C4-2B (cell line): ENCODE measurements around the gene FUBP3.

Source experiments
- H3K27ac ChIP-seq: fragments of 450-650 bp; 2 replicates; pipeline ENCODE4 v1.5.1; 2017
- CTCF ChIP-seq: fragments of 450-650 bp; conservative IDR thresholded peaks from 2 replicates; pipeline ENCODE4 v1.5.1; 2017; ENCODE audit warnings: mild to moderate bottlenecking
- ZFX ChIP-seq: fragments of 450-650 bp; IDR thresholded peaks from 2 replicates; pipeline ENCODE4 v1.6.1; 2017

The FUBP3 gene, protein sequence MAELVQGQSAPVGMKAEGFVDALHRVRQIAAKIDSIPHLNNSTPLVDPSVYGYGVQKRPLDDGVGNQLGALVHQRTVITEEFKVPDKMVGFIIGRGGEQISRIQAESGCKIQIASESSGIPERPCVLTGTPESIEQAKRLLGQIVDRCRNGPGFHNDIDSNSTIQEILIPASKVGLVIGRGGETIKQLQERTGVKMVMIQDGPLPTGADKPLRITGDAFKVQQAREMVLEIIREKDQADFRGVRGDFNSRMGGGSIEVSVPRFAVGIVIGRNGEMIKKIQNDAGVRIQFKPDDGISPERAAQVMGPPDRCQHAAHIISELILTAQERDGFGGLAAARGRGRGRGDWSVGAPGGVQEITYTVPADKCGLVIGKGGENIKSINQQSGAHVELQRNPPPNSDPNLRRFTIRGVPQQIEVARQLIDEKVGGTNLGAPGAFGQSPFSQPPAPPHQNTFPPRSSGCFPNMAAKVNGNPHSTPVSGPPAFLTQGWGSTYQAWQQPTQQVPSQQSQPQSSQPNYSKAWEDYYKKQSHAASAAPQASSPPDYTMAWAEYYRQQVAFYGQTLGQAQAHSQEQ

GRCh38 chr9:130578865-130579737 is at the start of gene FUBP3:
Gene FUBP3, plus strand, starts transcription at chr9:130579577. Its CDS starts 104 bp downstream, at chr9:130579681.
- TF ChIP-seq ZFX (no peak; the same call in 1 of the 2 replicates), CTCF (no peak)
- H3K27ac ChIP-seq: peak within 1 kb of the TSS; percentile 85

DNA sequence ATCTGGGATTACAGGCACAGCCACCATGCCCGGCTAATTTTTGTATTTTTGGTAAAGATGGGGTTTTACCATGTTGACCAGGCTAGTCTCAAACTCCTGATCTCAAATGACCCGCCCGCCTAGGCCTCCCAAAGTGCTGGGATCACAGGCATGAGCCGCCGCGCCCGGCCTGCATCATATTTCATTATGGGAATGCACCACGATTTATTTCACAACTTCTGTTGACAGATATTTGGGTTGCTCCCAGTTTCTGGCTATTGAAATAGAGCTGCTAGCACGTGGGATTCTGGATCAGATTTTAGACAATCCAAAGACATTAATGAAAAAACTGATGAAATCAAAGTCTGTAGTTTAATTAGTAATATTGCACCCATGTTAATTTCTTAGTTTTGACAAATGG is 48.4 kb upstream of the FUBP3 start:
- H3K27ac ChIP-seq: no peak overlapping the region
- TF ChIP-seq ZFX (no peak), CTCF (no peak)

- no peak overlapping the region for H3K27ac ChIP-seq
- TF ChIP-seq ZFX (no peak), CTCF (no peak)
These were observed 47.7 kb upstream of the FUBP3 start for GRCh38 chr9:130531670-130532069.

DNA sequence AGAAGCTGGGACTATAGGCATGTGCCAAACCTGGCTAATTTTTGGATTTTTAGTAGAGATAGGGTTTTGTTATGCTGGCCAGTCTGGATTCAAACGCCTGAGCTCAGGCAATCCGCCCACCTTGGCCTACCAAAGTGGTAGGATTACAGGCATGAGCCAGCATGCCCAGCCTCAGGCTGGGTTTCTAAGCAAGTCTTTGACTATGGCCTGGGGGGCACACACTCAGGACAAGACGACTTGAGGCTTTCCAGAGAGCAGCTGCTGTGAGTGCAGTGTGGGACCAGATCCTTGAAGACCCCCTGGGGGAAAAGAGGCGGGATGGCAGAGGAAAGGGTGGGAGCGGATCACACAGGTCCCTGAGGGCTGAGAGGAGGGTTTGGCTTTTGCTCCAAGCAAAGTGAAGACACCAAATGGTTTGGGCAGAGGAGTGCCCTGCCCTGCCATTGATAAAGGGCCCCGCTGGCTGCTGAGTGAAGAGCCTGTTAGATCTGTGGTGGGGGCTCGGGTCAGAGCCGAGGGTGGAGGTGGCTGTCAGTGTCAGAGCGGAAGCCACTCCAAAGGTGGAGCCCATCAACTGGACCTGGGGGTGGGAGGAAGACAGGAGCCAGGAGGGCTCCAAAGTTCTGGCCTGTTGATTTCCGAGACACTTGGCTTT is 46.8 kb upstream of the FUBP3 start:
- TF ChIP-seq ZFX: no peak
- TF ChIP-seq CTCF: no peak
- H3K27ac ChIP-seq: no peak overlapping the region

GRCh38 chr9:130535818-130536521 is 43.4 kb upstream of the FUBP3 start:
- TF ChIP-seq CTCF: no peak
- no peak for TF ChIP-seq ZFX
- no peak overlapping the region for H3K27ac ChIP-seq

- no peak for TF ChIP-seq CTCF
- no peak for TF ChIP-seq ZFX
- no peak overlapping the region for H3K27ac ChIP-seq
These were observed 42.7 kb upstream of the FUBP3 start for GRCh38 chr9:130536701-130537107.
